ENCODE results near the gene PSPN.

DNA sequence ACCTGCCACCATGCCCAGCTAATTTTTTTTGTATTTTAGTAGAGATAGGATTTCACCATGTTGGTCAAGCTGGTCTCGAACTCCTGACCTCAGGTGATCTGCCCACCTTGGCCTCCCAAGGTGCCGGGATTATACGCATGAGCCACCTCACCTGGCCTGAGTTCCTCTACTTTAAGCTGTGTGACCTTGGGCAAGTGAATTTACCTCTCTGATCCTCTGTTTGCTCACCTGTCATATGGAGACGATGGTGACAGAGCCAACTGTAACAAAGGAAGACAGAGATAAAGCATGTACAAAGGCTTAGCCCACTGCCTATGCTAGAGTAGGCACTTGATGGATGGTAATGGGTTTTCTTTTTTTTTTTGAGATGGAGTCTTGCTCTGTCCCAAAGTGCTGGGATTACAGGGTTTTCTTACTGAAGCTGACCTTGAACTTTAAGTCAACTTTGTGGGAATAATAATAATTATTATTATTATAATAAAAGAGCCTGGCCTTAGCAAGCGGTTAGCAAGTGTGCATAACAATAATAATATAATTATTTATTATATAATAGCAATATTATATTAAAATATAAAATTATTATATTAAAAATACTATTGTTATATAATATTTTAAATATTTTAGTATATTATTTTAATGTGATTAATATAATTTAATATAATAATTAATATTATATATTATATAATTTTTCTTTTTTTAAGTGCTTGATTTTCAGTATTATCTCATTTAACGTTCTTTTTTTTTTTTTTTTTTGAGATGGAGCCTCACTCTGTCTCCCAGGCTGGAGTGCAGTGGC, 41.0 kb downstream of the PSPN start:
- TF ChIP-seq, protein P1, sequence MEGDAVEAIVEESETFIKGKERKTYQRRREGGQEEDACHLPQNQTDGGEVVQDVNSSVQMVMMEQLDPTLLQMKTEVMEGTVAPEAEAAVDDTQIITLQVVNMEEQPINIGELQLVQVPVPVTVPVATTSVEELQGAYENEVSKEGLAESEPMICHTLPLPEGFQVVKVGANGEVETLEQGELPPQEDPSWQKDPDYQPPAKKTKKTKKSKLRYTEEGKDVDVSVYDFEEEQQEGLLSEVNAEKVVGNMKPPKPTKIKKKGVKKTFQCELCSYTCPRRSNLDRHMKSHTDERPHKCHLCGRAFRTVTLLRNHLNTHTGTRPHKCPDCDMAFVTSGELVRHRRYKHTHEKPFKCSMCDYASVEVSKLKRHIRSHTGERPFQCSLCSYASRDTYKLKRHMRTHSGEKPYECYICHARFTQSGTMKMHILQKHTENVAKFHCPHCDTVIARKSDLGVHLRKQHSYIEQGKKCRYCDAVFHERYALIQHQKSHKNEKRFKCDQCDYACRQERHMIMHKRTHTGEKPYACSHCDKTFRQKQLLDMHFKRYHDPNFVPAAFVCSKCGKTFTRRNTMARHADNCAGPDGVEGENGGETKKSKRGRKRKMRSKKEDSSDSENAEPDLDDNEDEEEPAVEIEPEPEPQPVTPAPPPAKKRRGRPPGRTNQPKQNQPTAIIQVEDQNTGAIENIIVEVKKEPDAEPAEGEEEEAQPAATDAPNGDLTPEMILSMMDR (IDR thresholded peaks at IDR 0.05), result no peak
- TF ChIP-seq POLR2A (IDR thresholded peaks at IDR 0.05) (no peak), POLR2AphosphoS5 (IDR thresholded peaks at IDR 0.05) (no peak)

Measured in breast epithelium (tissue), 3 donors.